MM.1S (cell line): ENCODE measurements around the gene ATP6V1A.

Source experiments
- DNase-seq: peaks from one replicate; pipeline ENCODE4 v3.0.0-alpha.2; 2015
- H2AFZ ChIP-seq: fragments of 300-600 bp; sonication (generic); 2 replicates; pipeline ENCODE4 v1.6.0; 2016; ENCODE audit warnings: antibody characterized with exemption, low read length
- H3F3A ChIP-seq: fragments of 300-600 bp; sonication (generic); 2 replicates; pipeline ENCODE4 v1.6.1; 2016; ENCODE audit warnings: mild to moderate bottlenecking, antibody characterized with exemption, low read length, moderate library complexity, mixed read lengths; ENCODE audit not compliant: insufficient read depth
- H3K27ac ChIP-seq: fragments of 300-600 bp; sonication (generic); 2 replicates; pipeline ENCODE4 v1.5.1; 2016; ENCODE audit warnings: mild to moderate bottlenecking, low read length
- H3K27me3 ChIP-seq: fragments of 300-600 bp; sonication (generic); replicated peaks from 2 replicates; pipeline ENCODE4 v1.6.0; 2016; ENCODE audit warnings: low read length; ENCODE audit not compliant: insufficient read depth
- H3K36me3 ChIP-seq: fragments of 300-600 bp; sonication (generic); replicated peaks from 2 replicates; pipeline ENCODE4 v1.6.1; 2016; ENCODE audit warnings: mild to moderate bottlenecking, low read length, mixed read lengths; ENCODE audit not compliant: insufficient read depth
- H3K4me1 ChIP-seq: fragments of 300-600 bp; sonication (generic); 2 replicates; pipeline ENCODE4 v1.6.1; 2016; ENCODE audit warnings: low read length, mixed read lengths
- H3K4me2 ChIP-seq: fragments of 300-600 bp; sonication (generic); 2 replicates; pipeline ENCODE4 v1.6.0; 2016; ENCODE audit warnings: low read depth, low read length
- H3K4me3 ChIP-seq: fragments of 300-600 bp; sonication (generic); 2 replicates; pipeline ENCODE4 v1.5.1; 2016; ENCODE audit warnings: low read length, mixed read lengths
- H3K79me2 ChIP-seq: fragments of 300-600 bp; sonication (generic); 2 replicates; pipeline ENCODE4 v1.6.1; 2016; ENCODE audit warnings: mixed run types, low read length, mixed read lengths
- H3K9ac ChIP-seq: fragments of 300-600 bp; sonication (generic); 2 replicates; pipeline ENCODE4 v1.6.1; 2016; ENCODE audit warnings: low read length, mixed read lengths
- H3K9me2 ChIP-seq: fragments of 300-600 bp; sonication (generic); replicated peaks from 2 replicates; pipeline ENCODE4 v1.6.1; 2016; ENCODE audit warnings: mild to moderate bottlenecking, low read length, mixed read lengths; ENCODE audit not compliant: insufficient read depth
- H3K9me3 ChIP-seq: fragments of 300-600 bp; sonication (generic); replicated peaks from 2 replicates; pipeline ENCODE4 v1.6.1; 2016; ENCODE audit warnings: mild to moderate bottlenecking, low read length, mixed read lengths; ENCODE audit not compliant: insufficient read depth
- H4K20me1 ChIP-seq: fragments of 300-600 bp; sonication (generic); 2 replicates; pipeline ENCODE4 v1.6.1; 2016; ENCODE audit warnings: mild to moderate bottlenecking, low read length, moderate library complexity, mixed read lengths; ENCODE audit not compliant: insufficient read depth
- CTCF ChIP-seq: fragments of 300-600 bp; sonication (generic); IDR thresholded peaks from 2 replicates; pipeline ENCODE4 v1.5.1; 2016; ENCODE audit warnings: antibody characterized with exemption, low read length, mixed read lengths
- EZH2 ChIP-seq: fragments of 300-600 bp; sonication (generic); optimal IDR thresholded peaks from 2 replicates; pipeline ENCODE3; 2017; ENCODE audit warnings: low read depth, mild to moderate bottlenecking, antibody characterized with exemption, low read length, mixed read lengths
- EZH2phosphoT487 ChIP-seq: fragments of 300-600 bp; sonication (generic); IDR thresholded peaks from 2 replicates; pipeline ENCODE4 v1.6.1; 2018; ENCODE audit warnings: antibody characterized with exemption, low read length

Gene ATP6V1A

GRCh38 chr3:113832477-113833164, 85.8 kb downstream of the ATP6V1A start:
- H3K27me3 ChIP-seq = no peaks in the 10 kb centered on the region
- H3K9me3 ChIP-seq = no peaks in the 10 kb centered on the region
- H3K27ac ChIP-seq = no peak overlapping the region
- no peaks in the 10 kb centered on the region for H3K79me2 ChIP-seq
- no peaks in the 10 kb centered on the region for H3K36me3 ChIP-seq
- no peak overlapping the region; the same call in 1 of the 2 replicates for H2AFZ ChIP-seq
- no peak overlapping the region for H3K9ac ChIP-seq
- H3K4me2 ChIP-seq = peak overlapping the region; percentile 9; the same call in 1 of the 2 replicates
- no peaks in the 10 kb centered on the region for H3F3A ChIP-seq
- H3K9me2 ChIP-seq = no peaks in the 10 kb centered on the region
- TF ChIP-seq EZH2phosphoT487 (no peak), CTCF (no peak), EZH2 (no peak)
- no peak overlapping the region for H3K4me3 ChIP-seq
- DNase-seq = peak; percentile 18
- no peaks in the 10 kb centered on the region for H4K20me1 ChIP-seq
- peaks cover 8% of the 10 kb centered on the region; the same call in 1 of the 2 replicates for H3K4me1 ChIP-seq

- H3K79me2 ChIP-seq = no peaks in the 10 kb centered on the region
- H3K9me3 ChIP-seq = no peaks in the 10 kb centered on the region
- no peaks in the 10 kb centered on the region for H4K20me1 ChIP-seq
- no peaks in the 10 kb centered on the region for H3K9me2 ChIP-seq
- H3K4me3 ChIP-seq = no peak overlapping the region
- no peak overlapping the region for H3K27ac ChIP-seq
- H3K36me3 ChIP-seq = no peaks in the 10 kb centered on the region
- H3F3A ChIP-seq = no peaks in the 10 kb centered on the region
- peaks cover 8% of the 10 kb centered on the region; the same call in 1 of the 2 replicates for H3K4me1 ChIP-seq
- H2AFZ ChIP-seq = no peak overlapping the region
- no peak for TF ChIP-seq CTCF
- no peak for TF ChIP-seq EZH2
- no peak for TF ChIP-seq EZH2phosphoT487
- no peak for DNase-seq
- no peak overlapping the region for H3K4me2 ChIP-seq
- no peaks in the 10 kb centered on the region for H3K27me3 ChIP-seq
- H3K9ac ChIP-seq = no peak overlapping the region
These were observed 88.1 kb downstream of the ATP6V1A start for GRCh38 chr3:113834983-113835382.

- Histone ChIP-seq H3K79me2 (no peaks in the 10 kb centered on the region), H3K4me2 (peak within 1 kb of the TSS; percentile 80), H4K20me1 (no peaks in the 10 kb centered on the region), H2AFZ (peak within 1 kb of the TSS; percentile 84), H3K36me3 (no peaks in the 10 kb centered on the region), H3K27ac (no peak within 1 kb of the TSS), H3K4me3 (peak within 1 kb of the TSS; percentile 65), H3K27me3 (no peaks in the 10 kb centered on the region), H3F3A (no peaks in the 10 kb centered on the region), H3K9me2 (no peaks in the 10 kb centered on the region), H3K9ac (peak within 1 kb of the TSS; percentile 33; the same call in 1 of the 2 replicates), H3K9me3 (no peaks in the 10 kb centered on the region), H3K4me1 (no peaks in the 10 kb centered on the region)
- TF ChIP-seq EZH2 (no peak), EZH2phosphoT487 (no peak), CTCF (peak; percentile 79)
- DNase-seq = peak; percentile 93
These were observed 91.9 kb downstream of the ATP6V1A start, which contains the start of gene GRAMD1C for GRCh38 chr3:113838631-113839209. TSS of gene GRAMD1C (plus strand) at chr3:113838788. CDS start at chr3:113838910, 122 bp downstream.
